NCI-H1436 treated with DMSO at 0.1 percent for 48 hours (cell line): ENCODE measurements around the gene BAX.

Experiments
- DNase-seq: peaks from one replicate; lab custom pipeline; 2025; lab: John Stamatoyannopoulos, UW

Gene BAX

DNA sequence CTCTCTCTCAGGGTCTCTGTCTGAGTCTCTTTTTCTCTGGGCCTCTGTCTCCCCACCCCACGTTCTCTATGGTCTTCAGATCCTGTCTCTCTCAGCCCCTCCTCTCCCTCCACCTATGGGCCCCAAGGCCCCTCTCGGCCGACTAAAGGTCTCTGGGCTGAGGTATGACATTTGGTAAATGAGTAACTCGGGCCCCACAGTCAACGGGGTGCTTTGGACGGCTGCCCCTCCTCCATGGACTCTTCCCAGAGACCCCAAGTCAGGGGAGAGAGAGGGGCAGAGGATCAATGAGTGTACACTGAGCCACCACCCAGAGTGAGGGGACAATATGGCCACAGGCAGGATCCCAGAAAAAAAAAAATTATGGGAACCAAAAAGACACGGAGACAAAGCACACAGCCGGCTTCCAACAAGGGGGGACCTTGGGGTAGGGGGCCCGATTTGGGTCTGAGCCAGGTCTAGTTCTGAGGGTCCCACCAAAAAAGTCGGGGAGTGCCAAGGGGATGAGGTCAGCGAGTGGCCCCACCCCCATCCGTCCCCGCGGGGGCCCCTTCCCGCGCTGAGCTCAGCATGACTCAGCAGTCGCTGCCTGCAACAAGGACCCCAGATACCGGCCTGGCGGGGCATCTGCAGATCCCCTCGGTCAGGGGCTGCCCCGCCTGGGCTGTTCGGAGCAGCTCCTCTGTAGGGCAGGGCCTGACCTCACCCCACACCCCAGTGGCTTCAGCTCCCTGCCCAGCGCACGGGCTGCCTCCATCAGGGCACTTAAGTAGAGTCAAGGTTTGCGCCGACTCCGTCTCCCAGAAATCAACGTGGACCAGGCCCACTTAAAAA, 8.9 kb downstream of the BAX start:
- DNase-seq: no peak

DNA sequence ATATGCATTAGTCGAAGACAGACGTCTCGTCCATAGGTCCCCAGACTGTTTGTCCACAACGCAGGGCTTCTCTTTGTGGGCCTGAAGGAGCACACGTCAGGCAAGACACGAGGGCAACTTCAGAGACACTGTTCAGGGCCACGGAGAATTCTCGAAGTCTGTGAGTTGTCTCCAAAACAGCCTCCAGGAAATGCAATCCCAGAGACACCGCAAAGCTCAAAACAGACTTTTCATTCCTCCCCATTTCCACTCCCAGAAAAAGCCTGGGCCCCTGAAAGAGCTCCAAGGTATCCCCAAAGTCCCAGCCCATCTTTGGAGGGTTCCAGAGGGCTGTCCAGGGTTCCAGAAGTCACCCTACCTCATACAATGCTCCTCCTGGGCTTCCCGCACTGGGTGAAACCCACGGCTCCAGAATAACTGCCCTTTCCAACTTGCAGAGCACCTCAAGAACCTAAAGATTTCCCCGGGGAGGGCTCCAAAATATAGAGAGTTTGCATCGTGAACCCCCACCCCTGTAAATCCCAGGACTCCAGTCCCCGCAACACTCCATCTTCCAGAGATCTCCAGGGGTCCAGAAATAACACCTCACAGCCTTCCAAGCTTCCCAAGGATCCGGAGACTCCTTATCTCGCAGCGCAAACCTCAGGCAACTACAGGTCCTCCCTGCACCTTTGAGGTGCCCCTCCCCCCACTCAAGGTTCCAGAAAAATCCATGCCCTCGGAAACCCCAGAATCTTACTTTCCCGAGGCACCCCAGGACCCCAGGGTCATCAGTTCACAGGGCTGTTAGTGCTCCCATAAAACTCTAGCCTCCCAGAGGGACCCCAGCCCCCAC, 9.7 kb downstream of the BAX start:
- DNase-seq: no peak

DNA sequence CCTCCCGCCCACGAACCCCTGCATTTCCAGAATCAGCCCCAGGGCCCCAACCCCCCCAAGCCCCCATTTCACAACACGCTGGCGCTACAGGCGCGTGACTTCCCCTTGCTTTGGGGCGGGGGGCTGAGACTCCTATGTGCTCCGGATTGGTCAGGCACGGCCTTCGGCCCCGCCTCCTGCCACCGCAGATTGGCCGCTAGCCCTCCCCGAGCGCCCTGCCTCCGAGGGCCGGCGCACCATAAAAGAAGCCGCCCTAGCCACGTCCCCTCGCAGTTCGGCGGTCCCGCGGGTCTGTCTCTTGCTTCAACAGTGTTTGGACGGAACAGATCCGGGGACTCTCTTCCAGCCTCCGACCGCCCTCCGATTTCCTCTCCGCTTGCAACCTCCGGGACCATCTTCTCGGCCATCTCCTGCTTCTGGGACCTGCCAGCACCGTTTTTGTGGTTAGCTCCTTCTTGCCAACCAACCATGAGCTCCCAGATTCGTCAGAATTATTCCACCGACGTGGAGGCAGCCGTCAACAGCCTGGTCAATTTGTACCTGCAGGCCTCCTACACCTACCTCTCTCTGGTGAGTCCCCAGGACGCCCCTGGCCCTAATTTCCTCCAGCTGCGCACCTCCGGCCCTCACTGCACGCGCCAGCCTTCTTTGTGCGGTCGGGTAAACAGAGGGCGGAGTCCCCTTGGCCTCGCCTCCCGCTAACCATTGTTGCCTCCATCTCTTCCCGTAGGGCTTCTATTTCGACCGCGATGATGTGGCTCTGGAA, 10.5 kb downstream of the BAX start, which contains the start of gene FTL:
Gene FTL, plus strand, starts transcription at position 270 of the 766 bp plus-strand sequence. Its CDS starts 199 bp downstream, at position 469.
- peak; percentile 94 for DNase-seq

GRCh38 chr19:48965806-48966540, 11.3 kb downstream of the BAX start:
- no peak for DNase-seq

DNA sequence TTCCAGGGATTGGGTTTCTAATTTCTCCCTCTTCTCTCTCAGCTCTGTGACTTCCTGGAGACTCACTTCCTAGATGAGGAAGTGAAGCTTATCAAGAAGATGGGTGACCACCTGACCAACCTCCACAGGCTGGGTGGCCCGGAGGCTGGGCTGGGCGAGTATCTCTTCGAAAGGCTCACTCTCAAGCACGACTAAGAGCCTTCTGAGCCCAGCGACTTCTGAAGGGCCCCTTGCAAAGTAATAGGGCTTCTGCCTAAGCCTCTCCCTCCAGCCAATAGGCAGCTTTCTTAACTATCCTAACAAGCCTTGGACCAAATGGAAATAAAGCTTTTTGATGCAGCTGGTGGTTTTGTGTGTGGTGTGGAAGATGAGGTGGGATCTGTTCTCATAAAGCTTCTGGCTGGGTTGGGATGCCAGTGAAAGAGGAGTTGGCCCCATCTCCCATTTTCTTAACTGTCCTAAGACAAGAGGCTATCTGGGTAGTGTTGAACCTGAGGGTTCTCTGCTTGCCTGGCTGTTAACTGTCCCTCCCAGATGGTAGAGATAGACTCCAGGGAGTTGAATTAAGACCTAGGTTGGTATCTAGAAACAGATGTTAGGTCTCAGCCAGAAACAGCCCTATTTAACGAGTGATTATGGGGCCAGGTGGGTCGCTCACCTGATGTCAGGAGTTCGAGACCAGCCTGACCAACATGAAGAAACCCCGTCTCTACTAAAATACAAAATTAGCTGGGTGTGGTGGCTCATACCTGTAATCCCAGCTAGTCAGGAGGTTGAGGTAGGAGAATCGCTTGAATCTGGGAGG, 12.1 kb downstream of the BAX start:
- no peak for DNase-seq

GRCh38 chr19:48967346-48968178, 12.9 kb downstream of the BAX start:
- no peak for DNase-seq

GRCh38 chr19:48968179-48968661, 13.5 kb downstream of the BAX start:
- no peak for DNase-seq

GRCh38 chr19:48968813-48969218, 14.1 kb downstream of the BAX start:
- no peak for DNase-seq

DNA sequence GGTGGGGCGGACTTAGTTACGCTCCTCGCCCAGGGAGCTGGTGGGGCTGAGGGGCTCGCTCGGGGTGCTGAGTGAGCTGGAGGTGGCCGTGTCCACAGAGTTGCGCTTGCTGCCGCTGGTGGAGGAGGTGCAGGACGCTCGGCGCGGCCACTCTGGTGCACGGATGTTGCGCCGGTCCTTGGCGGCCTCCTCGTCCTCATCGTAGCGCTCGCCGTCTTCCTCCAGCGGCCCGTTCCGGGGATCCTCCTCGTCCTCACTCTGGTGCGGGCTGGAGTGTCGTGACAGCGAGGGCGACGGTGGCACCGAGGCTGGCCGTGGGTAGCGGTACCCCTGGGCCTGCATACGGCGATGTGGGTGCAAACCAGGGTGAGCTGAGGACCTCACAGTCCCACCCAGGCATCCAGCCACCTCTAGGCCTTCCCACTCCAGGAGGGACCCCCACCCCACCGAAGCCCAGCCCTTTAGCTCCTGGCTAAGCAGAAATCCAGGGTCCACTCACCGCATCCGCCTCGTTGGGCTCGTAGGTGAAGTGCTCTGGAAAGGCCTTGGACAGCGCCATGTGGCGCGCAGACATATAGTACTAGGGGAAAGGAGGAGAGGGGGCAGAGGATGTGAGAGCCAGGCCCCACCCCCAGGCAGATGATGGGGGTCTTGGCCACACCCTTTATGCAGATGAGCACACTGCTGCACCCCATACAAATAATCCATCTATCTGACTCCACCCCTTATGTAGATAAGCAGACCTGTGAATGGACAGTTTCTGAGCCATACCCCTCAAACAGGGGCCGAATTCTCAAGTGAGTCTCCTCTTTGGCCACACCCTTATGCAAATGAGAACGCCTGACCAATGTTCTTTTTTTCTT, 14.8 kb downstream of the BAX start:
- DNase-seq: no peak

- no peak for DNase-seq
Measured at GRCh38 chr19:48970139-48970766, 15.6 kb downstream of the BAX start.

- no peak for DNase-seq
Measured at GRCh38 chr19:48970923-48971395, 16.3 kb downstream of the BAX start.

- no peak for DNase-seq
Measured at GRCh38 chr19:48975947-48976847, 21.5 kb downstream of the BAX start.

DNA sequence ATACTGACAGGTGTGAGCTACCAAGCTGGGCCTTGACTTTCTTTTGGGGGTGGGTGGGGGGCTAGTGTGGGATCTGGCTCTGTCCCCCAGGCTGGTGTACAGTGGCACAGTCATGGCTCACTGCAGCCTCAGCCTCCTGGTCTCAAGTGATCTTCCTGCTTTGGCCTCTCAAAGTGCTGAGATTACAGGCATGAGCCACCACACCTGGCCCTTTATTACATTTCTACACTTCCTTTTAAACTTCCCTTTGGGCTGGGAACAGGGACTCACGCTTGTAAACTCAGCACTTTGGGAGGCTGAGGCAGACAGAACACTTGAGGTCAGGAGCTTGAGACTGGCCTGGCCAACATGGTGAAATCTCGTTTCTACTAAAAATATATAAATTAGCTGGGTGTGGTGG, 22.4 kb downstream of the BAX start:
- DNase-seq: no peak

DNA sequence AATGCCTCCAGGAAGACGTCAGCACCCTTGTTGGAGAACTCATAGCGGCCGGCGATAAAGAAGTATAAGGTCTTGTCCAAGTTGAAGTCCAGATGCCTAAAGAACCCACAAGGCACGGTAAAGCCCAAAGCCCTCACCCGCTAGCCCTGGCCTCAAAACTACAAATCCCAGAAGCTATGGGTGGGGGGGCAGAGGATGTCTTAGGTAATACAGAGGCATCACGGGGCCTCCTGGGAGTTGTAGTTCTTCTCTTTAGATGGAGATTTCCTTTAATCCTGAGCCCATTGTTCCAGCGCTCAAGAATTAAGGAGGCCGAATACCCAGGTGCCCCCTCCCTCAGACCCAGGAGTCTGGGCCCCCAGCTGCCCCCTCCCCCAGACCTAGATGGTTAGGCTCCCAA, 27.6 kb downstream of the BAX start:
- DNase-seq: no peak

GRCh38 chr19:48985711-48986110, 31.0 kb downstream of the BAX start:
- no peak for DNase-seq

DNA sequence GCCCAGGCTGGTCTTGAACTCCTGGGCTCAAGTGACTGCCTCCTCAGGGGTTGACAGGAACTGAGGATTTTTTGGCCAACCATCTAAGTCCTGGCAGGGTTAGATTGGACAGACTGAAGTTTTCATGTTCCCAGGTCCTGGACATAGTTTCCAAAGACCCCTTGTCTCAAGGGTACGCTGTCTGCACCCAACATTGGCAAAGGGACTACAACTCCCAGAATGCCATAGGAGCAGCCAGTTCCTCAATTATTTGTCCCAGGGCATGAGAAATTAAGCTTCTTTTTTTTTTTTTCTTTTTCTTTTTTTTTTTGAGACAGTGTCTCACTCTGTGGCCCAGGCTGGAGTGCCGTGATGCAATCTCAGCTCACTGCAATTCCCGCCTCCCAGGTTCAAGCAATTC, 31.5 kb downstream of the BAX start:
- DNase-seq: no peak

DNA sequence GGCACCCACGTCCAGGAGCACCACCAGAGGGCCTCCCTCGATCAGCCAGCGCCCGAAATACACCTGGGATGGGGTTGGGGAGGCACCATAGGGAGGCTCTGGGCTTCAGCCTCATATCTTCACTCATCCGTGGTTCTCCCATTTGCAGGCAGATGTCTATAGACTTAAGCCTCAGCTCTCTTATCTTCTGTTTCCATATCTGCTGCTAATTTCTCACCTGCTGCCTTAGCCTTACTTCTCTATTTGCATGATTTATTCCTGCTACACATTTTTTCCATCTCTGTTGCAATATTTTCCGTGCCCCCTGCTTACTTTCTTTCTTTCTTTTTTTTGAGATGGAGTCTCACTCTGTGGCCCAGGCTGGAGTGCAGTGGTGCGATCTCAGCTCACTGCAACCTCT, 32.6 kb downstream of the BAX start:
- no peak for DNase-seq
